Globus pallidus (tissue), 1 donor: ENCODE measurements around the gene ZDHHC8.

Experiments used
- DNase-seq: peaks from one replicate; pipeline ENCODE4 v3.0.0-alpha.2; 2015; ENCODE audit warnings: low spot score

Gene ZDHHC8

GRCh38 chr22:20142711-20143621 lies 11.4 kb downstream of the ZDHHC8 start:
- DNase-seq, result no peak

GRCh38 chr22:20143883-20144665 lies 12.5 kb downstream of the ZDHHC8 start:
- no peak for DNase-seq

GRCh38 chr22:20145206-20145831 lies 13.7 kb downstream of the ZDHHC8 start:
- DNase-seq, result no peak

- DNase-seq, result no peak
Observed at GRCh38 chr22:20145832-20146223, 14.2 kb downstream of the ZDHHC8 start.

DNA sequence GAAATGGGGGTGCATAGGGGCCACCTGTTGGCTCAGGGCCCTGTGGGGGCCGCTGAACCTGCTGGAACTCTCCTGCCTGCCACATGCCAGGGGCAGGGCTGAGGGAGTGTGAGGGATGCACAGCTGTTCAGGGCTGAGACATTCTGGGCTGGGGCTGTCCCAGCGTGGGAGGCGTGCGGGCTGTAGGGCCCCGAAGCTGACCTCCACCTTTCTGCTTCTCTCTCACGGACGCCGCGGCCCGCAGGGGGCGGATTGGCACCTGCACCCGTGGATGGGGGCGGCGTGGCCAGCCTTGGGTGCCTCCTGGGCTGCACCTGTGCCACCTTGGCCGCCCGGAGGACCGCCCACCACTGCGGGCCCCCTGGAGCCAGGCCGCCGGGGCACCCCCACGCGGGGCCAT lies 15.2 kb downstream of the ZDHHC8 start:
- DNase-seq, result no peak

DNA sequence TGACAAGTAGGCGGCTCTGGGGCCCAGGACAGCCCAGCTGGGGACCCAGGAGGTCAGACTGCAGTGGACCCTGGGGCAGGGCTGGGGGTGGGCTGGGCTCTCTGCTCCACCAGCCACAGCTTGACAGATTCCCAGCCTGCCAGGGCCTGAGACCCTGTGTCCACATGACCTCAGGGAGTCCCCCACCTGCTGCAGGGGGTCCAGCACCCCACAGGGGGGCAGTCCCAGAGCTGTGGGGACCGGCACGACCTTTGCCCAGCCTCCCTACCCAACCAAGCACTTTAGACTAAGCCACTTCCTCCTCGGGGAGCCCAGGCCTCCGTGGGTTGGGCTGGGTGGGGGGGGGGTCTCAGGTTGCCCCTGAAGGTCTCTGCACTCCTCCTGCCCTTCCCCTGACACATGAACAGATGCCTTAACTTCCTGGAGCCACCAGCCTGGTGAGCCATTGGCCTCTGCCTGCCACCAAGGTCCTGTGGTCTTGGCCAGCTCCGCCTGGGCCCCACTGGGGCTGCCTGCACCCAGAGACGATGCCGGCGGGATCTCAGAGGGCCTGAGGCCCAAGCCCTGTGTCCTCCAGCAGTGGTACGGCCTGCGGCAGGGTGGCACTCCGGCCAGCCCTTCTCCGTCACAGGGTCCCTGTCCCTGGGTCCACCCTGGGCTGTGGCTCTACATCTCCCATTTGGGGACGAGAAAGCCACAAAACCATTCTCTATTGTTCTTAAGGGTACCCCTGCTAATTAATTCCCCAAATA lies 15.8 kb downstream of the ZDHHC8 start:
- no peak for DNase-seq

GRCh38 chr22:20148414-20148813 lies 16.8 kb downstream of the ZDHHC8 start:
- no peak for DNase-seq

- no peak for DNase-seq
Observed at GRCh38 chr22:20149257-20150250, 17.9 kb downstream of the ZDHHC8 start.

DNA sequence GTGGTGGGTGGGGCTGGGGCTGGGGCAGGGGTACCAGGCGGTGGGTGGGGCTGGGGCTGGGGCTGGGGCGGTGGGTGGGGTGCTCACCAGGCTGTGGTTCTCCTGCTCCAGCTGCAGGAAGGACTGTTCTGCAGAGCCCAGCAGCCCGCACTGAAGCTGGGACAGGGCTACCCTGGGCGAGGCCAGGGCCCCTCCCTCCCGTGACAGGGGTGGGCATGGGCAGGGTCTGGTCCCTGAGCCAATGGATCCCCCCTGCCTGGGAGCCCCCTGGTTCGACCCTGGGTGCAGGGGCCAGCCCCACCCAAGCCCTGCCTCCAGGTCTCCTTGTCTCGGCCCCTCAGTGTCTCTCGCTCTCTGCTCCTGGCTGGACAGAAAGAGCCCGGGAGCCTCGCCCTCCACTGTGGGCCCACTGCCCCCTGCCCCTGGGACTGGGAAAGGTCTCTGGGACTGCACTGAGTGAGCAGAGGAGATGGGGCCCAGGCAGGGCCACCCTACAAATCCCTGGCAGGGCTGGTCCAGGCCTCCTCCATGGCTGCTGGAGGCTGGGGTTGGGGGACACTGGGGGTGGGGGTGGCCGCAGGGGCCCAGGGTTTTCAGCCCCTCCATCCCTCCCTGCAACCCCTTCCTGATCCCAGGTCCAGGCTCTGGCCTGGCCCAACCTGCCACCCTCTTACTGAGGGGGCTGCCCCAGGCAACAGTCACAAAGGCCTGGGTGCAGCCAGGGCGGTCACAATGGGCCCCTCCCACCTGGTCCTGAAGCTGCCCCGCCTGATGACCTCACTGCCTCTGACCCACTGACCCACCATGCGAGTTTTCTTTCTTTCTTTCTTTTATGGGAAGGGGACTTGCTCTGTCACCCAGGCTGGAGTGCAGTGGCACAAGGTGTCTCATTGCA lies 19.0 kb downstream of the ZDHHC8 start, which contains the start of gene CCDC188:
CCDC188 (minus strand) TSS at position 675 of the 895 bp plus-strand sequence; CDS start at position 606, 69 bp downstream.
- DNase-seq, result no peak

DNA sequence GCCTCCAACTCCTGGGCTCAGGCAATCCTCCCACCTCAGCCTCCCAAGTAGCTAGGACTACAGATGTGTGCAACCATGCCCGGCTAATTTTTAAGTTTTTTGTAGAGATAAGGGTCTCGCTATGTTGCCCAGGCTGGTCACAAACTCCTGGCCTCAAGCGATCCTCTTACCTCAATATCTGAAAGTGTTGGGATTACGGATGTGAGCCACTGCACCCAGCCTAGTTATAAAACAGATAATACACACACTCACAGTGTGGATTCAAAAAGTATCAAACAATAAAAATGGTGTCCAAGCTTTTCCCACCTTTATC lies 19.6 kb downstream of the ZDHHC8 start:
- no peak for DNase-seq

- no peak for DNase-seq
Observed at GRCh38 chr22:20152464-20152890, 20.9 kb downstream of the ZDHHC8 start.

GRCh38 chr22:20153945-20154344 lies 22.3 kb downstream of the ZDHHC8 start:
- DNase-seq, result no peak

GRCh38 chr22:20154602-20155187 lies 23.1 kb downstream of the ZDHHC8 start:
- DNase-seq, result no peak

GRCh38 chr22:20155330-20156041 lies 23.9 kb downstream of the ZDHHC8 start:
- DNase-seq, result peak; percentile 76

DNA sequence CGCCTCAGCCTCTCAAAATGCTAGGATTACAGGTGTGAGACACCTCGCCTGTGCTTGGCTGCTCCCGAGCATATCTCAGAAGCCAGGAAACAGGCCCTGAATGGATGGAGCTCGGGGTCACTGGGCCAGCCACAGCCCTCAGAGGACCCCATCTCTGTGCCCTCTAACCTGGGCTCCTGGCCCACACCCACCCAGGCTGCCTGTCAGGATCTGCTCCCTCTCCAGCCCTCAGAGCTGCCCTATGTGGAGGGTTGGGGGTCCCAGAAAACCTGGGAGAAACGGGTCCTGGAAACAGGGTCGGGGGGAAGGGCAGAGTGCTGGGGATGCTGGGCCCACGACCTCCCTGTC lies 24.4 kb downstream of the ZDHHC8 start:
- DNase-seq, result no peak

GRCh38 chr22:20156611-20157429 lies 25.2 kb downstream of the ZDHHC8 start:
- peak; percentile 54 for DNase-seq

- no peak for DNase-seq
Observed at GRCh38 chr22:20157430-20158183, 26.0 kb downstream of the ZDHHC8 start.
